Measurements from ENCODE around the gene KAZN. TPM values are rescaled to one million over a fixed set of nuclear protein-coding genes. Genes with fewer than 3 reads are reported as not detected.

The KAZN gene
- total RNA-seq, 2 donors from 2014 or later, result 9.8 to 12.2 TPM

DNA sequence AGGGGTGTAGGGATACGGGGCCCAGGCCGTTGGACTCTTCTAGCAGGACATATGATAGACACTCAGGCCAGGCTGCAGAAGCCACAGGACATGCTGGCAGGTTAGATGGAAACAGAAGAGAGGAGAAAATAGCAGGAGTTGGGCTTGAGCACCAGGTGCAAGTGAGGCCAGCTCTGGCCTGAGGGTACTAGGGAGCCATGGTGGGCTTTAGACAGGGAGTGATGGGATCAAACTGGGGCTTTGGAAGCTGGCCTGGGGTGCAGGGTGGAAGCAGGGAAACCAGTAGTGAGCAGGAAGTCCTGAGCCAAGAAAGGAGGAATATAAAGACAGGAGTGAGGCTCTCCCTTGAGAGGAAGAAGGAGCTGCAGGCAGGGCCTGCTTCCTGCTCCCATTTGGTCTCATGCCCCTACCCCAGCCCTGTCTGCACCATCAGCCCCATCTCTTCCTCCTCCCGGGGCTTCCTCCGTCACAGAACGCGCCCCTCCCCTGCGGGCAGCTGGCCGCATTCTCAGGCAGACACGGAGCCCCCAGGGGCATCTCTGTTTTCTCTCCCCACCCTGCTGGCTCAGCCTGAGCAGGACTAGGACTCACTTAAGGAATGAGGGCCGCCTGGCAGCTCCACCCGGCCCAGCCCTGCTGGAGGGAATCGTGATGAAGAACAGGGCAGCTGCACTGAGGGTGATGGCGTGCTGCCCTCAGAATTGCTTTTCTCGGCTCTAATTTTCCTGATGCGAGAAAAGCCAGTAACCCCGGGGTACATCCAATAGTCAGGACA lies 389.5 kb downstream of the KAZN start:
- H3K9me3 ChIP-seq, result no peaks in the 10 kb centered on the region
- no peak overlapping the region for H3K4me3 ChIP-seq
- H3K9ac ChIP-seq (ENCODE audit: low read depth in 2 of 2, low read length in 2 of 2), result no peak overlapping the region
- no peak for TF ChIP-seq CTCF (IDR thresholded peaks at IDR 0.05)
- H3K27me3 ChIP-seq, result no peaks in the 10 kb centered on the region
- H3K27ac ChIP-seq, result no peak overlapping the region
- intact Hi-C loops (cut with DNase I), result no loop called here
- no peaks in the 10 kb centered on the region for H3K36me3 ChIP-seq
- no peak for DNase-seq
- no peaks in the 10 kb centered on the region for H3K4me1 ChIP-seq

DNA sequence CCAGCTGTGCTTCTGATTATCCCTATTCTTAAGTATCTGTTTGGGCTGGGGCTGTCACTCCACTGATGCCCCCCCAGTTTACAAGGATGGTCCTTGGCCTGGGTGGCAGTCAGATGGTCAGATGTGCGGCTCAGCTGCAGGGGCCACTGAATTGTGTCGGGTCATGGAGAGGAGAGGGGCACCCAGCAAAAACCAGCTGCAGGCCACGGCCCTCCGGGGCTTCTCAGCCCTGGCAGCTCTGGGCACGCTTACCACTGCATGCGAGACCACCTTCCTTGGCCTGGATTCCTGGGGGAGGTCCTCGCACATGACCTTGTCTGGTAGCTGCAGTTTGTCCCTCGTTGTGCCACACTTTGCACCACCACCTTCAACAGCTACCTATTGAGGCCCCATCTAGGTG lies 390.2 kb downstream of the KAZN start:
- H3K9me3 ChIP-seq, result no peaks in the 10 kb centered on the region
- H3K4me1 ChIP-seq, result no peaks in the 10 kb centered on the region
- H3K27ac ChIP-seq, result no peak overlapping the region
- H3K9ac ChIP-seq (ENCODE audit: low read depth in 2 of 2, low read length in 2 of 2), result no peak overlapping the region
- TF ChIP-seq CTCF (IDR thresholded peaks at IDR 0.05), result no peak
- H3K27me3 ChIP-seq, result no peaks in the 10 kb centered on the region
- no peak for DNase-seq
- intact Hi-C loops (cut with DNase I), result no loop called here
- no peak overlapping the region for H3K4me3 ChIP-seq
- no peaks in the 10 kb centered on the region for H3K36me3 ChIP-seq

DNA sequence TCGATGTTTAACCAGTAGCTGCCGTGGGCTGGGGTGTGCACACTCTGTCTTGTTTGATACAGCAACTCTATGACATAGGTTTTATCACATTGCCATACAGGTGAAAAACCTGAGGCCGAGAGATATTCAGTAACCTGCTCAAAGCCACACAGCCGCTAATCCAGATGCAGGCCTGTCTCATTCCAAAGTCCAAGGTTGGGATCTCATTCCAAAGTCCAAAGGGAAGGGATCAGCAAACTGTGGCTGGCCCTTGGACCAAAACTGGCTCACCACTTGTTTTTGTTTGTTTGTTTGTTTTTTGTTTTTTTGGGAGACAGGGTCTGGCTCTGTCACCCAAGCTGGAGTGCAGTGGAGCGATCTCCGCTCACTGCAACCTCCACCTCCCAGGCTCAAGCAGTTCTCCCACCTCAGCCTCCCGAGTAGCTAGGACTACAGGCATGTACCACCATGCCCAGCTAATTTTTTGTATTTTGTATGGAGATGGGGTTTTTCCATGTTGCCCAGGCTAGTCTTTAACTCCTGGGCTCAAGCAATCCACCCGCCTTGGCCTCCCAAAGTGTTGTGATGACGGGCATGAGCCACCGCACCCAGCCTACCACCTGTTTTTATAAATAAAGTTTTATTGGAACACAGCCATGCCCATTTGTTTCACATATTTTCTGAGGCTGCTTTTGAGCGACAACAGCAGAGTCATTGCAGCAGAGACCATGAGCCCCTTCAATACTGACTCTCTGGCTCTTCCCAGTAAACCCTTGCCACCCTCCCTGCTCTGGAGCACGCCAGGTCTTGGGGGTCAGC lies 391.6 kb downstream of the KAZN start:
- no peaks in the 10 kb centered on the region for H3K36me3 ChIP-seq
- H3K4me1 ChIP-seq, result no peaks in the 10 kb centered on the region
- H3K9me3 ChIP-seq, result no peaks in the 10 kb centered on the region
- no peak overlapping the region for H3K9ac ChIP-seq (ENCODE audit: low read depth in 2 of 2, low read length in 2 of 2)
- H3K27me3 ChIP-seq, result no peaks in the 10 kb centered on the region
- DNase-seq, result no peak
- TF ChIP-seq CTCF (IDR thresholded peaks at IDR 0.05), result no peak
- no peak overlapping the region for H3K4me3 ChIP-seq
- intact Hi-C loops (cut with DNase I), result no loop called here
- H3K27ac ChIP-seq, result no peak overlapping the region

GRCh38 chr1:14993414-14993813 lies 394.9 kb downstream of the KAZN start:
- intact Hi-C loops (cut with DNase I), result no loop called here
- Histone ChIP-seq H3K27ac (no peak overlapping the region), H3K27me3 (no peaks in the 10 kb centered on the region)

GRCh38 chr1:14994148-14994547 lies 395.7 kb downstream of the KAZN start:
- DNase-seq, result no peak
- H3K27ac ChIP-seq, result no peak overlapping the region
- intact Hi-C loops (cut with DNase I), result no loop called here

More at GRCh38 chr1:14993414-14993813, 394.9 kb downstream of the KAZN start:
- H3K9me3 ChIP-seq, result no peaks in the 10 kb centered on the region
- no peaks in the 10 kb centered on the region for H3K4me1 ChIP-seq
- H3K4me3 ChIP-seq, result no peak overlapping the region
- DNase-seq, result no peak
- no peak overlapping the region for H3K9ac ChIP-seq (ENCODE audit: low read depth in 2 of 2, low read length in 2 of 2)
- no peaks in the 10 kb centered on the region for H3K36me3 ChIP-seq
- TF ChIP-seq CTCF (IDR thresholded peaks at IDR 0.05), result no peak

More at GRCh38 chr1:14994148-14994547, 395.7 kb downstream of the KAZN start:
- no peaks in the 10 kb centered on the region for H3K4me1 ChIP-seq
- no peaks in the 10 kb centered on the region for H3K36me3 ChIP-seq
- no peaks in the 10 kb centered on the region for H3K27me3 ChIP-seq
- H3K4me3 ChIP-seq, result no peak overlapping the region
- H3K9ac ChIP-seq (ENCODE audit: low read depth in 2 of 2, low read length in 2 of 2), result no peak overlapping the region
- H3K9me3 ChIP-seq, result no peaks in the 10 kb centered on the region
- no peak for TF ChIP-seq CTCF (IDR thresholded peaks at IDR 0.05)

All from colonic mucosa (tissue), 4 donors.